NCI-H2081 treated with DMSO at 0.1 percent for 48 hours (cell line): ENCODE results near the gene SLC7A6.
A peak's percentile ranks its signal among the peaks of the same experiment; 100 is the strongest.

Experiments
- DNase-seq: peaks from one replicate; lab custom pipeline; 2025; lab: John Stamatoyannopoulos, UW

SLC7A6 gene

GRCh38 chr16:68235108-68235886, 29.0 kb upstream of the SLC7A6 start:
- DNase-seq, result no peak

DNA sequence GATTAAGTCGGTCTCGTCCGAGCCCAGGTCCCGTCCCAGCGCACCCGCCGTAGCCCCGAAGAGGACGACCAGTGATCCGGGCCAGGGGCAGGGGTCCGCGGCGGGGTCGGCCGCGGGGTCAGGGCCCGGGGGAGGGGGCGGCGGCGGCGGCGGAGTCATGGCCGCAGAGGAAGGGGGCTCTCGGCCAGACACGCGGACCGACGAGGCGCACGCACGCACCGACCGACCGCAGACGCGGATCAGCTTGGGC, 28.5 kb upstream of the SLC7A6 start, which contains the start of gene ESRP2:
Gene ESRP2 (minus strand): TSS at position 241 of the 250 bp plus-strand sequence. CDS start 82 bp downstream, at position 159.
- no peak for DNase-seq

- DNase-seq, result no peak
Observed at GRCh38 chr16:68236137-68236825, 28.0 kb upstream of the SLC7A6 start.

GRCh38 chr16:68236826-68237242, 27.5 kb upstream of the SLC7A6 start:
- DNase-seq, result no peak

DNA sequence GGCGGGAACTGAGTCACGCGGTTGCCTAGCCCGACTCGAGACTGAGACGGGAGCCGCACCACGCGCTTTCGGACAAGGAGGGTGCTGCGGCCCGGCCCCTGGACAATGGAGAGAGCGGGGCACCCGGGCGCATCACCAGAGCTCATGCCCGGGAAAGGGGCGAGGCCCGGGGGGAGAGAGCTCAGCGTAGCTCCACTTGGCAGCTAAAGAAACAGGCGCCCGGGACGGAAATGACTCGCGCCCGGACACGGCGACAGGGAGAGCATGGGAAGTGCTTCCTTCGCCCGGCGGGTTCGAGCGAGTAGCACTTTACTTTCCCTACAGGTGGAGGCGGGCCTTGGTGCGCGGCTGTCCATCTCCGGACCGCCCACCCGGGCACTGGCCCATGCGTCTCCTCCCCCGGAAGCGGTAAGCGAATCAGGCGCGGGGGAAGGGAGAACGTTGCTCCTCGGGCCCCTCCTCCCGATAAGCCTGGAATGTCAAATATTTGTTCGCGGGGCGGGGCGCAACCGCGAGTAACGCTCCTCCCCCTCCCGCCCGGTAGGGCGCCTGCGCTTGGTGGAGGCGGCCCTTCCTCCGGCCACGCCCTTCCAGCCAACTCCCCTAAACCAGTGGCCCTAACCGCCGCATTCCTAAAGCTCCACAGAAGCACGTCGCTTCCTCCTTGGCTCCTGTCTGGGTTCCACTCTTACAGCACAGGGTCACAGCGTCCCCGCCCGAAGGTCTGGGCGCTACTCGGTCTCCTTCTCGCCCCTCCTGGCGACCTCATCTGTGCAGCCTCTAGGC, 26.9 kb upstream of the SLC7A6 start:
- peak; percentile 80 for DNase-seq

GRCh38 chr16:68238029-68238345, 26.3 kb upstream of the SLC7A6 start:
- no peak for DNase-seq

GRCh38 chr16:68242085-68242484, 22.2 kb upstream of the SLC7A6 start:
- DNase-seq, result no peak

GRCh38 chr16:68242926-68243858, 21.1 kb upstream of the SLC7A6 start:
- no peak for DNase-seq

- no peak for DNase-seq
Observed at GRCh38 chr16:68244481-68244902, 19.8 kb upstream of the SLC7A6 start.

DNA sequence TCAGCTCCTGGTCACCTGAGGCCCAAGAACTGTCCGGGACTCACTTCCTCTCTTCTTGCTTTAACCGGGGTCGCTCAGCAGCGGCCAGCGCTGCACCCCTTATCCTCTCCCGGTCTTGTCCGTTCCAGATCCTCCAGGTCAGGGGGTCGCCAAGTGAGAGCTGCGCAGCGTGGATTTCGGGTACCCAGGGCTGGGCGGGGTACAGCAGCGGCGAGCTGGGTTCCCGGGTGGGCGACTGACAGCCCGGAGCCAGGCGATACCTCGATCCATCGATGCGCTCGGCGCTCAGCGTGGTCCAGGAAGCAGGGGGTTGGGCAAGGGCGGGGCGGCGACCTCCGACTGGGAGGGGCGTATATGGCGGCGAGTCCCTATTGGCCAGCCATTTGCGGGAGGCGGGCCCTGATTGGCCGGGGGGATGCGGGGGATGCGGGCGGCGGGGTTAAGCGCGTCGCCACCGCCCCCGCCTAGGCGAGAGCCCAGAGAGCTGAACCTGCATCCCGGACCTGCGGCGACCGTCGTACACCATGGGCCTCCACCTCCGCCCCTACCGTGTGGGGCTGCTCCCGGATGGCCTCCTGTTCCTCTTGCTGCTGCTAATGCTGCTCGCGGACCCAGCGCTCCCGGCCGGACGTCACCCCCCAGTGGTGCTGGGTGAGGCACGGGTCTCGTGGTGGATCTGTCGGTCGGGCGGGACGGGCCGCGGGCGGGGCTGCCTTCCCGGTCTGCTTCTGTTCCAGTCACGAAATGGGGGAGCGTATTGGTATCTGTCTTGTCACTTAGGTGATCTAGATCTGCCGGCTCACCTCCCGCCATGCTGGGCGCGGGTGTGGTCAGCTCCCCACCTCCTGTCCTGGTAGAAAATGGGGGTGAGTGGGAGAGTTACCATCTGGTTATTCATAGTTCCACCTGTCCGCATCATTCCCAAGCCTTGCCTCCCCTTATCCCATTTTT, 19.1 kb upstream of the SLC7A6 start, which contains the start of gene PLA2G15:
Gene PLA2G15 (plus strand): TSS at position 471 of the 951 bp plus-strand sequence. CDS start 54 bp downstream, at position 525.
- DNase-seq, result no peak

- DNase-seq, result no peak
Observed at GRCh38 chr16:68246121-68246520, 18.2 kb upstream of the SLC7A6 start.

- no peak for DNase-seq
Observed at GRCh38 chr16:68246666-68247065, 17.7 kb upstream of the SLC7A6 start.

DNA sequence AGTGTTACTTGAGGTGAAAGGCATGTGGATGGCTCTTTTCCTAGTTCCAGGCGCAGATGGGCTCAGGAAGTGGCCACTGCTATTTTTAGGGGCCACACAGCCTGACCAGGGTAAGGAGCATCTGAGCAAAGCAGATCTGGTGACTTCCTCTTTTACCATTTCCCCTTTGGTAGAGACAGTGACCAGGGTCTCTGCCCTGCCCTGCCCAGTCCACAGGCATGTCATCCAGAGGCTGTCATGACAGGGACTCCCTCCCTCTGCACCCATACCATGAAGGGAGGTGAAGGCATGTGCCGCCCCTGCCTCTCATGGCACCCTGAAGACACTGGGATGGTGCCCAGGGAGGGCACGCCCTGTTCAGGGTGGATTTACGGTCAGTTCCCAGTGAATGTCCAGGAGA, 16.9 kb upstream of the SLC7A6 start:
- DNase-seq, result no peak

- DNase-seq, result no peak
Observed at GRCh38 chr16:68247932-68248331, 16.4 kb upstream of the SLC7A6 start.

GRCh38 chr16:68249371-68249770, 15.0 kb upstream of the SLC7A6 start:
- DNase-seq, result no peak

DNA sequence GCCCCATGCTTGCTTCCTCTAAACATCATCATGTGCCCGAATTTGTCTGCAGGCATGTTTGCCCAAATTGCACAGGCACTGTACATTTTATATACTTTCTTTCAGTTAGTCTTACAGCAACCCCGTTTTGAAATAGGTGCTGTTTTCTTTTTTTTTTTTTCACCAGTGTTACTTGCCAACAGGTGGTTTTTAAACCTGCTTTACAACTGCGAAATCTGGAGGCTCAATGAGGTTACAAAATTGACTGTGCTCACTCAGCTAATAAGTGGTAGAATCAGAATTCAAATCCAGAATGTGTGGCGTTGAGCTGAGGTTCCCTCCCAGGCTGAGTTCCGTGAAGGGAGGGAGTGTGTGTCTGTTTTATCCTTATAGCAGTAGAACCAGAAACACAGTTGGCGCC, 13.4 kb upstream of the SLC7A6 start:
- DNase-seq, result no peak

DNA sequence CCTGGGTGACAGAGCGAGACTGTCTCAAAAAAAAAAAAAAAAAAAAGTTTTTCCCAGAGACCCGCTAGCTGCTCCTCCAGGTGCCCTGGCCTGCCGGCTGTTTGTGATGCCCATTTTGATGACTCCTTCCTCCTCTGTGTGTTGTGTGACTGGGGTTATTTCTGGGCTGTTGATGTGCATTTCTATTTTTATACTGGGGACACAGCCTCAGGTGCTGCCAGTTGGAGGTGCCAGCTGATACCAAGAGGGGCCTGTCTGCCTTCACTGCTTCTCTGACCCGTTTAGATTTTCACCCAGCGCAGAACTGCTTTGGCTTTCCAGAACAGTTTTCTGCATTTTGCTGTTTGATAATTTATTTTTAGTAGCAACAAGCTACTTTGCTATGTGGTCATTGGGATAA, 12.5 kb upstream of the SLC7A6 start:
- DNase-seq, result no peak

- DNase-seq, result no peak
Observed at GRCh38 chr16:68252383-68252782, 11.9 kb upstream of the SLC7A6 start.

DNA sequence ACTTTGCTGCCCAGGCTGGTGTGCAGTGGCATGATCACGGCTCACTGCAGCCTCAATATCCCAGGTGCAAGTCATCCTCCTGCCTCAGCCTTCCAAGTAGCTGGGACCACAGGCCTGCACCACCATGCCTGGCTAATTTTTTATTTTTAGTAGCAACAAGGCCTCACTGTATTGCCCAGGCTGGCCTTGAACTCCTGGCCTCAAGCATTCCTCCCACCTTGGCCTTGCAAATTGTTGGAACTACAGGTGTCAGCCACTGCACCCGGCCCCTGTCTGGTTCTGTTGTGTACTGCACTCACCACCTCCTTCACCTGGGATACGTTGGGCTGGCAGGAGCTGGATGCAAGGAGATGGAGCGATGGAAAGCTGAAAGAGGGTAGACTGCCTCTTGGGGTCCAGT, 10.6 kb upstream of the SLC7A6 start:
- DNase-seq, result no peak

DNA sequence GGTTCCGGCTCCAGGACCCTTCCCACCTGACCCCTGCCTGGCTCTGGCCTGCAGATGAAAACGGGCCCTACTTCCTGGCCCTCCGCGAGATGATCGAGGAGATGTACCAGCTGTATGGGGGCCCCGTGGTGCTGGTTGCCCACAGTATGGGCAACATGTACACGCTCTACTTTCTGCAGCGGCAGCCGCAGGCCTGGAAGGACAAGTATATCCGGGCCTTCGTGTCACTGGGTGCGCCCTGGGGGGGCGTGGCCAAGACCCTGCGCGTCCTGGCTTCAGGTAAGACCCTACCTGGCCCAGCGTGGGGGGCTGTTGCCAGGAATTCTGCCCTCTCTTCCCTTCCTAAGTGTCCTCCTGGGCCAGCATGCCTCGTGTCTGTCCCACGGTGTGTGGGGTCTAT, 8.6 kb upstream of the SLC7A6 start:
- DNase-seq, result no peak
